GM19043 (cell line): ENCODE data around the gene DNAJB5.

Experiments
- ATAC-seq: cut with Tn5 transposase; IDR thresholded peaks from one replicate; pipeline ENCODE4 v1.9.1; 2021; ENCODE audit warnings: low read depth; ENCODE audit not compliant: unreplicated experiment

DNAJB5 gene

DNA sequence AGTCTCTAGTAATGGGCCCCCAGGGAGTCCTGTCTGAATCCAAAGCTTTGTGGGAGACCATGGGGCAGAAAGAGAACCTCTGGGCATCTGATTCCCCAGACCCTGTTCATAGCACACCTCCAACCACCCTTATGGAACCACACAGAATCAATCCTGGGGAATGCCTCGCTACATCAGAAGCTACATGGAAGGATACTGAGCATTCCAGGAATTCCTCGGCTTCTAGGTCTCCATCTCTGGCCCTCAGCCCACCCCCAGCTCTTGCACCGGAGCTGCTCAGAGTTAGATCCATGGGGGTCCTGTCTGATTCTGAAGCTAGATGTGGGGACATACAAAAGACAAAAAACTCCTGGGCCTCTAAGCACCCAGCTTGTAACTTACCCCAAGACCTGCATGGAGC lies 54.5 kb downstream of the DNAJB5 start:
- no peak for ATAC-seq
